ENCODE results near the gene BCORL1. TPM values are rescaled to one million over a fixed set of nuclear protein-coding genes. Genes with fewer than 3 reads are reported as not detected.

The BCORL1 gene
- total and polyA plus RNA-seq, 2 donors (not counting 1 experiment from before 2014, with no cell fraction given) = 1.9 to 14.3 TPM

- POLR2A ChIA-PET = interaction anchor here (0.6 to 1.9 kb wide), 6 partner anchors 11 to 110 kb away, joined by 4 to 9 read pairs (median 4); no protein-coding TSS in a partner anchor
- peak overlapping the region; percentile 22 for H2AFZ ChIP-seq (ENCODE audit: insufficient read depth, low read depth, low read length, poor library complexity, severe bottlenecking)
- no peaks in the 10 kb centered on the region for H4K20me1 ChIP-seq (ENCODE audit: control insufficient read depth, insufficient read depth, low read length, poor library complexity, severe bottlenecking)
- H3K4me3 ChIP-seq (ENCODE audit: control extremely low read depth in 1 of 5, extremely low read depth in 1 of 5, insufficient read depth in 1 of 5, low read depth in 2 of 5, low read length in 4 of 5) = peak overlapping the region in 3 of 5 experiments; percentile 47 to 65 (median 54)
- Mint-ChIP-seq H3K9me3 (ENCODE audit: insufficient read depth) (no peaks in the 10 kb centered on the region), H3K27ac (peak overlapping the region; percentile 77), H3K4me3 (peak overlapping the region; percentile 88), H3K27me3 (no peaks in the 10 kb centered on the region), H3K4me1 (peaks cover 57% of the 10 kb centered on the region)
- WGBS (ENCODE audit: insufficient coverage) = 62% methylated on average over 2 of the region's 12 CpGs
- no peak for ATAC-seq (ENCODE audit: low read depth)
- peaks cover 38% of the 10 kb centered on the region for H3K79me2 ChIP-seq (ENCODE audit: control insufficient read depth, insufficient read depth, low read length)
- DNase-seq = no peak
- intact Hi-C loops (cut with micrococcal nuclease) = loop anchor here (1.0 to 5.0 kb wide), 3 partner anchors 27 to 86 kb away; partner anchors contain the start of gene AIFM1
- peaks cover 0 to 7% of the 10 kb centered on the region in 2 experiments for H3K36me3 ChIP-seq (replicated peaks in 1 of 2; ENCODE audit: control extremely low read depth in 1 of 2, control insufficient read depth in 1 of 2, extremely low read depth in 1 of 2, insufficient read depth in 2 of 2, low read length in 1 of 2)
- H3K4me2 ChIP-seq (replicated peaks; ENCODE audit: low read depth, low read length, poor library complexity, severe bottlenecking) = peak overlapping the region; percentile 87
- no peaks in the 10 kb centered on the region for H3K9me3 ChIP-seq (ENCODE audit: control extremely low read depth in 1 of 3, control insufficient read depth in 2 of 3, insufficient read depth in 1 of 3, low read length in 2 of 3)
- H3K4me1 ChIP-seq (ENCODE audit: control insufficient read depth in 2 of 2, insufficient read depth in 2 of 2, low read length in 2 of 2) = peaks cover 49 to 56% of the 10 kb centered on the region in 2 donors
- TF ChIP-seq CTCF (IDR thresholded peaks at IDR 0.05) (no peak), EZH2 (IDR thresholded peaks at IDR 0.05; ENCODE audit: borderline replicate concordance, insufficient read depth, low read depth, low read length, poor library complexity, severe bottlenecking) (no peak)
- H3K27me3 ChIP-seq (replicated peaks in 1 of 4; ENCODE audit: control extremely low read depth in 1 of 4, control insufficient read depth in 3 of 4, insufficient read depth in 4 of 4, low read length in 3 of 4) = no peaks in the 10 kb centered on the region
- peak overlapping the region; percentile 58 for H3K9ac ChIP-seq (ENCODE audit: low read length)
- CTCF ChIA-PET = interaction anchor here (0.7 to 6.6 kb wide), 20 partner anchors 9 to 176 kb away, joined by 3 to 164 read pairs (median 6); partner anchors contain the start of genes AIFM1, RAB33A and UTP14A
- H3K27ac ChIP-seq (ENCODE audit: low read length in 2 of 2) = peak overlapping the region; percentile 64 to 74
These were observed 99.1 kb downstream of the BCORL1 start for GRCh38 chrX:130081421-130082045.

Measured in B cell (primary cell).